Urothelium cell line (cell line): ENCODE measurements around the gene NOXO1.

Source experiments
- DNase-seq: peaks from one replicate; pipeline ENCODE4 v3.0.0; 2011; ENCODE audit warnings: low spot score, mixed read lengths
- FAIRE-seq: peaks from 2 replicates; lab custom pipeline; 2011; peaks lifted over from hg19 to GRCh38; lab: Jason Lieb, UNC

Gene NOXO1

GRCh38 chr16:1998852-1999801 is 17.9 kb upstream of the NOXO1 start:
- FAIRE-seq = no peak
- DNase-seq = no peak

DNA sequence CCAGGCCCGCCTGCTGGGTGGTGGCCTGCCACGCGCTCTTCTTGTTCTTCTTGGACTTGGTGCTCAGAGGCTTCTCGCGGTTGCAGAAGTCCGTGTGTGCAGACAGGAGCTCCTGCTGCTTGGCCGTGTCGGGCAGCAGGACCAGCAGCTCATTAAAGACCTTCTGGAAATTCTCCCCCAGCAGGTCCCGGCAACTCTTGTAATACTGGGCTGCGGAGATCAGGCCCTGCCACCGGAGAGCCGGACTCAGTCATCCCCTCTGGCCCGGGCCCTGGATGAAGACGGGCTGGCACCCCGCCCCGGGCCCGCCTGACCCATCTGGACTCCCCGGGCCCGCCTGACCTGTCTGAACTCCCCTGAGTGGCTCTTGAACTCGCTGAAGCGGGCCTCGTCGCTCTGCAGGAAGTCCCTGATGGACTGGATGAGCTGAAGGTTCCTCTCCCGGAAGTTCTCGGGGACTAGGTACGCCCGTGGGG is 17.1 kb upstream of the NOXO1 start:
- no peak for FAIRE-seq
- DNase-seq = no peak

DNA sequence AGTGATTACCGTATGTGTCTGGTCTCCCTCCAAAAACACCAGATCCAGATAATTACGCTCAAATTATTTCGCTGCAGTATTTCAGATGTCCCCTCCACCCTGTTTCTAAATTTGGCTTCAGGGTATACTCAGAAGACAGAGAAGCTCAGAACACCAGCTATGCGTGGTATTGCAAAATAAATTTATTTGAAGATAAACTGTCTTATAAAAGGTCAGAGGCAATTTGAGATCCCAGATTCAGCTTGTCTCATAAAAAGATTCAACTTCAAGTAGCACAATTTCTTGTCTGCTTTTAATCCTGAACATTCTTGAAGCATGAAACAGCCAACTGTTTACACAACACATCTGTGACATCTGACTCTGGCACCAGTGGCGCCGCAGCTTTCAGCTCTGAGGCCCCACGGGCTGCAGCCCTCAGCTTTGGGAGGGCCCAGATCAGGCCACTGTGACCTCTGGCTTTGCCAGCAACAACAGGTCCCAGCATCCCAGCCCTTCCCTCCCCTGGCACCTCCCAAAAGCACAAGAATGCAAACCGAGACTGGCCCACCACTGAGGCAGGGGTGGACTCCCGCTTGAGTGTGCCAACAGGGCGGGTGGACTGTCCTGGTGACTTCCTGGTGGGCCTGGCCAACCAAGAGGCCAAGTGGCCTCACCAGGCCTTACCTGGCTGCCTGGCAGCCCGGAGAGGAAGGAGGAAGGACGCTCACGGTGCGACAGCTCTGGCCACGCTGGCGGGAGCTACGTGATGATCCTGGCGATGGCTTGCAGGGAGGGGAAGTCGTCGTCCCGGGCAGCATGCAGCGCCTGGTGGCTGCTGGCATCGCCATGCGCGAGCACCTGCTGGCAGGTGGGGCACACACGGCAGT is 16.5 kb upstream of the NOXO1 start:
- FAIRE-seq = no peak

GRCh38 chr16:1993731-1994131 is 12.5 kb upstream of the NOXO1 start:
- no peak for DNase-seq
- no peak for FAIRE-seq

More for the DNA sequence above, 16.5 kb upstream of the NOXO1 start:
- no peak for DNase-seq

DNA sequence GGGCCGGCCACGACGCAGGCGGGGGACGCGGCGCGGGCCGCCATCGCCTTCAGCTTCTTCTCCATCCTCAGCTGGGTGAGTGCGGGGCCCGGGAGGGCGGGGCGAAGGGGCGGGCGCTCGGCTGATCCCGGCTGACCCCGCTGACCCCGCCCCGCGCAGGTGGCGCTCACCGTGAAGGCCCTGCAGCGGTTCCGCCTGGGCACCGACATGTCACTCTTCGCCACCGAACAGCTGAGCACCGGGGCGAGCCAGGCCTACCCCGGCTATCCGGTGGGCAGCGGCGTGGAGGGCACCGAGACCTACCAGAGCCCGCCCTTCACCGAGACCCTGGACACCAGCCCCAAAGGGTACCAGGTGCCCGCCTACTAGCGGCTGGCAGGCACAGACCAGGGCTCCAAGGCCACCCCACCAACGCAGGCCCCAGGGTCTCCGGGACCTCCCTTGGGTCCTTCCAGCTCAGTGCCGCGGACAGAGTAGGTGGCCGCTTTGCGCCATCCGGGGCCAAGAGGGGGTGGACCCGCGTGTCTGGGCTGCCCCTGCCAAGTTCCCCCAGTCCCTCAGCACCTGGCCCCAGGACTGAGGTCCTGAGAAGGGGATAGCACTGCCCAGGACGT is 11.5 kb upstream of the NOXO1 start:
- no peak for DNase-seq

DNA sequence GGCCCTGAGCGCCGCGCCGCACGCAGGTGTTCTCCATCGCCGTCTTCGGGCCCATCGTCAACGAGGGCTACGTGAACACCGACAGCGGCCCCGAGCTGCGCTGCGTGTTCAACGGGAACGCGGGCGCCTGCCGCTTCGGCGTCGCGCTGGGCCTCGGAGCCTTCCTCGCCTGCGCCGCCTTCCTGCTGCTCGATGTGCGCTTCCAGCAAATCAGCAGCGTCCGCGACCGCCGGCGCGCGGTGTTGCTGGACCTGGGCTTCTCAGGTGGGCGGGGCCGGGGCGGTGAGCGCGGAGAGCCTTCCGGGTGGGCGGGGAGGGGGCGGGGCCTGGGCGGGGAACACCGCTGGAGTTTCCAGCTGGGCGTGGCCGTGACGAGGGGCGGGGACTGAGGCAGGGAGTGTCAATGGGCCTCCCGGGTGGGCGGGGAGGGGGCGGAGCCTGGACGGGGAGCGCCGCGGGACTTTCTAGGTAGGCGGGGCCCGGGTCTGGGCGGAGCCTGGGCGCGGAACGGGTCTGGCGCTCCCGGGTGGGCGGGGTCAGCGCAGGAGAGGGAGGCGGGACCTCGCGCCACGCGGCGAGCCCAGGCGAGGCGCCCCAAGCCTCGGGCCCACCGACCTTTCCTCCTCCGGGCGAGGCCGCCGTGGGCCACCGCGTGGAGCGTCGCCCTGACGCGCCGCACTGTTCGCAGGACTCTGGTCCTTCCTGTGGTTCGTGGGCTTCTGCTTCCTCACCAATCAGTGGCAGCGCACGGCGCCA is 10.9 kb upstream of the NOXO1 start:
- FAIRE-seq = no peak

More for the DNA sequence above, 11.5 kb upstream of the NOXO1 start:
- FAIRE-seq = no peak

DNA sequence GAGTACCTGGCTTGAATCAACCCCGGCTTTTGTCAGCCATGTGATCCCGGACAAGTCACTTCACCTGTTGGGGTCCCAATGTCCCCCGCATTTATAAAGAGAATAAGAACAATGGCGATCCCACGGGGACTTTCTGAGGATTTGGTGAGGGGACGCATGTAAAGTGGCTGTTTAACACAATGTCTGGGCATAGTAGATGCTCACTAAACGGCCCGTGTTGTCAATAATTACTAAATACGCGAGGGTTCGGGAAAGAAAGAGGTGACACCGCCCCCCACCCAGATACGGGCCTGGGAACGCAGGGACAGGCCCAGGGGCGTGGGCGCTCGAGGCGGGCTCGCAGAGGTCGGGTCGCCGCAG is 10.3 kb upstream of the NOXO1 start:
- FAIRE-seq (no peak), DNase-seq (no peak)

More for the DNA sequence above, 10.9 kb upstream of the NOXO1 start:
- DNase-seq = peak; percentile 67

DNA sequence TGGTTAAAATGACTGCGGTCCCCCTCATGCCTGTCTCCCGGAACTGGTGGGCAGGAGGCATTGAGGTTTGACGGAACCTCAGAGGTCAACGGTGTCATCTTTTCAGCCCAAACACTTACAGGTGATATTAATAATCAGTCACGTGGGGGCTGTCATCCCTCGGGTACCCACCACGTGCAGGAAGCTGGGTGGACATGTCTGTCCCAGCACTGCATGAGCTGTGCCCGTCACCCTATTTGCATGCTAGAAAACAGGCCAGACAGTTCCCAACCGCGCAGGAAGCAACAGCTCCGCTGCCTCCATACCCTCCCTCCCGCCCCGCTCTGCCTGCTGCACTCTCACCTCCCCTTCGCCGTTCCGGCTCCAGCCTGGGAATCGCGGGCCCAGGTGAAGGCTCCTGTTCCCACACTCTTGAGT is 9.9 kb upstream of the NOXO1 start:
- no peak for FAIRE-seq
- DNase-seq = no peak

- no peak for FAIRE-seq
- DNase-seq = peak; percentile 65
Observed at GRCh38 chr16:1990351-1991134, 9.3 kb upstream of the NOXO1 start.

- no peak for DNase-seq
- FAIRE-seq = no peak
Observed at GRCh38 chr16:1990101-1990350, 8.8 kb upstream of the NOXO1 start.

GRCh38 chr16:1989209-1990100 is 8.2 kb upstream of the NOXO1 start, which contains the start of gene SYNGR3:
Gene SYNGR3, plus strand, starts transcription at chr16:1989970. Its CDS starts 133 bp downstream, at chr16:1990103.
- peak; percentile 77 for DNase-seq
- FAIRE-seq = peak; percentile 80

DNA sequence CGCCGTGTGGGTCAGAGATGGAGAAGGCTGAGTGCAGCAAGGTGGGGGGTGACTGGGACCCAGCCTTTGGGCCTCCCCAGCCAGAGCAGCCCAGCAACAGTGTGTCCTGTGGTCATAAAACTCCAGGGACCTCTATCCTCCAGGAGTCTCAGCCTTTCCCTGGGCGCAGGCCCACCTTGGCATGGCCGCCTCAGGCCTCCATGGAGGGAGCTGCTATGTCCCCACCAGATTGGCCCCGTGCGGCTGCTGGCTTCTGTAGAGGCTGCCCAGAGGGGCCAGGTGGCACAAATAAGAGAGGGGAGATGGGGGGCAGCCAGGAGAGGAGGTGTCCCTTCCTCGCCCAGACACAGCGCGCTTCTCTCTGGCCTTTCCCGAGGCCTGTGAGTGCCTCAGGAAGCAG is 5.9 kb upstream of the NOXO1 start:
- FAIRE-seq = no peak
- DNase-seq = no peak

DNA sequence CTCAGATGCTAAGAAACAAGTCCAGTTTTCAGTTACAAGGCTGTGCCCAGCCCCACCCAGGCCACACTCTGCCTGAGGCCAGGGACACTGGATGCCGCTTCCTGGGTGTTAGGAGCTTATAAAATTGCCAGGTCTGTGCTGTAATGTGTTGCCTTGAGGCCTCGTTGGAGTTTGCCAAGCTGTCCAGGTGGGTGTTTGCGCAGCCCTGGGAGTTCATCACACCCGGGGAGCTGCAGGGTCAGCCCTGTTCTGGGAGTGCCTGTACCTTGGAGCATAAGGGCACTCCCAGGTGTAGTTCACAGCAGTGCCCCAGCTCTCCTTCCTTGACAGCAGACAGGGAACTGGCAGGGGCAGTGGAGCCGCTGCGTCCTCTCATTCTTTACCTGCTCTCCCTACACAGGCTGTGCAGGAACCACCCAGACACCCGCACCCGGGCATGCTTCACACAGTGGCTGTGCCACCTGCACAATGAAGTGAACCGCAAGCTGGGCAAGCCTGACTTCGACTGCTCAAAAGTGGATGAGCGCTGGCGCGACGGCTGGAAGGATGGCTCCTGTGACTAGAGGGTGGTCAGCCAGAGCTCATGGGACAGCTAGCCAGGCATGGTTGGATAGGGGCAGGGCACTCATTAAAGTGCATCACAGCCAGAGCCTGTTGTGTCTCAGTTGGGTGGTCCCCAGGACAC is 4.3 kb upstream of the NOXO1 start:
- DNase-seq = no peak
- FAIRE-seq = no peak

DNA sequence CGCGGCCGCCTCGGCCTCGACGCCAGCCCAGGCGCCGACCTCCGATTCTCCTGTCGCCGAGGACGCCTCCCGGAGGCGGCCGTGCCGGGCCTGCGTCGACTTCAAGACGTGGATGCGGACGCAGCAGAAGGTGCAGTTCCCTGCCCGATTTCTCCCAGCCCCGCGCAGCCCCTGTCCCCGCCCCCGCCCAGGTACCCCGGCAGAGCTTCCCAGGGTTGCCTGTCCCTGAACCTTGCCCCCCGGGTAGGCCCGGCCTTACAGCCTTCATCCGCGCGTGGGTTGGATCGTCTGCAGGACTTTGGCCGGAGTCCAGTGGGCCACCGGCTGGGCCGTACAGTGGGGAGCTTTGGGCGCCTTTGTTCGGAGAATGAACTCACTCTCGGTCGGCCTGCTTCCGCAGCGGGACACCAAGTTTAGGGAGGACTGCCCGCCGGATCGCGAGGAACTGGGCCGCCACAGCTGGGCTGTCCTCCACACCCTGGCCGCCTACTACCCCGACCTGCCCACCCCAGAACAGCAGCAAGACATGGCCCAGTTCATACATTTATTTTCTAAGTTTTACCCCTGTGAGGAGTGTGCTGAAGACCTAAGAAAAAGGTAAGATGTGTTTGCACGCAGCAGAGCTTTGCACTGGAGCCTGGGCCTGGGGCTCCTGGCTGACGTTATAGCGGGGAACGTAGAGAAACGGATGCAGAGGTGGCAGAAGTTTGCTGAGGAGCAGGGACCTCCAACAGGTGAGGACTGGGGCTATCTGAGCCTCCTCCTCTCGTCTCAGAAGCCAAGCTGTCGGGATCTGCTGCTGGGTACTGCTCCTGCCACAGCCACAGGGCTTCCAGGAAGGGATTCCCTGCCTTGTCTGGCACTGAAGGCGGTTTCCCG is 3.3 kb upstream of the NOXO1 start:
- no peak for FAIRE-seq
- DNase-seq = no peak

DNA sequence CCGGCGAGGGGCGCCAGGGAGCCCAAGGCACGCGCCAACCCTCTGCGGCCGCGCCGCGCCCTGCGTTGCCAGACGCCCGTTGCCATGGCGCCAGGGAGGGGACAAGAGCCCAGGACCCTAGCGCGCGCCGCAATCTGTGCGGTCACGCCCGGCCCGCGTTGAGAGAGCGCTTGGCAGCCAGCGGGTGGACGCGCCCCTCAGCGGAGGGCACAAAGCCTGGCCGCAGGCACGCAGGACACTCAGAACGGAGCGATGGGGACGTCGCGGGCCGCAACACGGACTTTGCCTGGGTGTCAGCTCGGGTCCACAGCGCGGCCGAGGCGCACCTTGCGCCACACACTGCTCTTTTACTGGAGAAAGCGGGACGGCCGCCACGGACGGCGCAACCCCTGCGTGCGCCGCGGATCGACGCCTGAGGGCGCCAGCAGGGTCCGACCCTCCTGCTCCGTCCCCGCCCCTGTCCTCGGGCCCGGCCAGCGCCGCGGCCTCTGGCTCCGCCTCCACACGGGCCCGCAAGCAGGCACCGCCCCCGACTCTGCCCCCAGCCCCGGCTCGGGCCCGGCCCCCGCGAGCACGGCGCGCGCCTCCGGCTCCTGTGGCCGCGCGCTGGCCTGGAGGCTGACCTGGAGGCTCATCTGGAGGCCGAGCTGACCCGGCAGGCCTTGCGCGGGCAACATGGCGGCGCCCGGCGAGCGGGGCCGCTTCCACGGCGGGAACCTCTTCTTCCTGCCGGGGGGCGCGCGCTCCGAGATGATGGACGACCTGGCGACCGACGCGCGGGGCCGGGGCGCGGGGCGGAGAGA is 2.5 kb upstream of the NOXO1 start, which contains the start of gene GFER:
Gene GFER, plus strand, starts transcription at position 650 of the 803 bp plus-strand sequence. Its CDS starts 26 bp downstream, at position 676.
- DNase-seq (peak; percentile 99), FAIRE-seq (peak; percentile 73)

- no peak for DNase-seq
- FAIRE-seq = no peak
Observed at GRCh38 chr16:1982991-1983543, 1.8 kb upstream of the NOXO1 start.
